HG02623 (cell line): Measurements from ENCODE around the gene ASPHD2.
"Not testable (repeated sequence)": the region's sequence is repeated elsewhere in the genome, so short reads cannot be mapped to it uniquely, and the experiment has no call there.

Experiments used
- ATAC-seq: cut with Tn5 transposase; IDR thresholded peaks from one replicate; pipeline ENCODE4 v1.9.1; 2021; ENCODE audit warnings: moderate library complexity; ENCODE audit not compliant: unreplicated experiment

The ASPHD2 gene, protein sequence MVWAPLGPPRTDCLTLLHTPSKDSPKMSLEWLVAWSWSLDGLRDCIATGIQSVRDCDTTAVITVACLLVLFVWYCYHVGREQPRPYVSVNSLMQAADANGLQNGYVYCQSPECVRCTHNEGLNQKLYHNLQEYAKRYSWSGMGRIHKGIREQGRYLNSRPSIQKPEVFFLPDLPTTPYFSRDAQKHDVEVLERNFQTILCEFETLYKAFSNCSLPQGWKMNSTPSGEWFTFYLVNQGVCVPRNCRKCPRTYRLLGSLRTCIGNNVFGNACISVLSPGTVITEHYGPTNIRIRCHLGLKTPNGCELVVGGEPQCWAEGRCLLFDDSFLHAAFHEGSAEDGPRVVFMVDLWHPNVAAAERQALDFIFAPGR

DNA sequence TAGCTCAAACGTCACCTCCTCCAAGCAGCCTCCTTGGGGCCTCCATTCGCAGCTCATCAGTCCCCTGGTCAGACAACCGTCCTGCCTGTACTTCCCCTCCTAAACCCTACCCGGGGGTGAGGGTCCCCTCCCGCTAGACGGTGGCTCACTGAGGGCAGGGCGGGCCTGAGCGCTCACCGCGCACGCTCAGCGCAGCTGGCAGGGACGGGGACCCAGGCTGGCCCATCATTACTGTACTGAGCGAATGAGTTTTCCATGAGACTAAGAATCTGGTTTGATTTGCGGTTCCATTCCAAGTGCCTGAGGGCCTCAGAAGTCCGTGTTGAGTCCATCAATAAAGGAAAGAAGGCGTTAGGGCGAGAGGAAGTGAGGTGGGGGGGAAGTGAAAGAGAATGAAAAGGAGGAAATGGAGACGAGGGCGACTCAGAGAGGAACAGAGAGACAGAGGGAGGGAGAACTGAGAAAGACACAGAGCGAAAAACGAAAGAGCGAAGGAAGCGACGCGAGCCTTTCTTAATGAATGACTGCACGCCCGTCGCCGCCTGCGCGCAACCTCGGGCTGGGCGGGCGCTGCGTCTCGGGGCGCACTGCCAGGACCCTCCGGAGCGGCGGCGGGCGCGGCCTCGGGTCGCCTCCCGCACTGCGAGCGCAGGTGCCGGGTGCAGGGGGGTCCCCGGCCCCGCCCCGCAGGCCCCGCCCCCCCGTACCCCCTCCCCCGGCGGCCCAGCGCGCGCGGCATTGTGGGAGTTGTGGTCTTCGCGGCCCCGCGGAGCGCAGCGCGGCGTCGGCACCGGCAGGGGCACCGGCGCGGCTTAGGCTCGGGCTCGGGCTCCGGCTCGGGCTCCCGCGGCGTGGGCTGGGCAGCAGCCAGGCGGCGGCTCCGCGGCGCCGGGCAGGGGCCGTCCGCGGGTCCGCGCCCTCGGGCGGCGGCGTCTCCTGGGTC, at the start of gene ASPHD2:
Gene ASPHD2, plus strand, starts transcription at position 746 of the 943 bp plus-strand sequence. CDS start 4,356 bp downstream, outside the sequence.
- peak; percentile 52 for ATAC-seq

DNA sequence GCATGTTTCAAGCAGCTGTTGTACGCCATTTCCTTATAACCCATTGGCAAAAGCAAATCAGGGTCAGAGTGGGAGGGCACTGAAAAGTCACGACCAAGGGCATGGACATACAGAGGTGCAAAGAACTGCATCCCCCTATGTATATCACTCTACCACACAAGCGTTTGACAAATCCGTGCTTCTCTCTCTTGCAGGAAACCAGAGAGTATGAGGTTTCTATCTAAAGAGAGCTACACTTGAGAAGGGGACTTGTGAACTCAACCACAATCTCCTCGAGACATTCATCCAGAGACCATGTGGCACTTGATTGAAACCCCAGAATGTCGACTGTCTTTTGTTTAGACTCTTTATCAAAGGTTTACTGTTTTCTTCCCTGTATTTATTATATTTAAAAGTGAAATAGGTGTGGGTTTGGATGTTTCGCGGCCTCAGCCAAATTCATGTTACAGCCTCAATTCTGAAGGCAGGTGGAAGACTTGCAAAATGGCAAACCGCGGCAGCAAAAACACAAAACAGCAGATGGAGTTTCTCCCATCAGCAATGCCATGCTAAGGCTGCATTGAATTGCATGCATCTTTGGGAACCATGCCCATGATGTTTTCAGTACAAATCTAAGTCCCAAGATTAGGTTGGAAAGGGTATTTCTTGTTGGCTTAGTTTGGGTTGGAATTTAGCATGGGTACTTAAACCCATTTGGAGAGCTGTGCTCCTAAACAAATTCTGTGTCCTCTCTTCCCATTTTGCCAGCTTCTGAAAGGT, 48.8 kb upstream of the ASPHD2 start:
- no peak for ATAC-seq

DNA sequence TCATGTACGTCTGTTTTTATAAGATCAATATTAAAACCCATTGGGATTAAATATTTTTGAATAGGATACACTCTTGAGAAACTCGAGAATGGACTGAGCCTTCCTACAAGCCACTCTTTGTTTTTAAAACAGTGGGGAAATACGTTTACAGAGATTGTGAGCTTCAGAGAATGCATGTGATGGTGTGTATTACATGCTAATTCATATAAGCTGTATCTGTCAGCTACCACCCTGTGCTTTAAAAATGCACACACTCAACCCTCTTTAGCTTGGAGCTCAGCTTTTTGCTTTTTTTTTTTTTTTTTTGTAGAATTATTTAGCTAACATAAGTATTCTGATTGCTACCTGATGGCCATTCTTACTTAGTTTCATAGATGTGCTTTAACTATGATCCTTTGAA, 46.3 kb upstream of the ASPHD2 start:
- no peak for ATAC-seq

DNA sequence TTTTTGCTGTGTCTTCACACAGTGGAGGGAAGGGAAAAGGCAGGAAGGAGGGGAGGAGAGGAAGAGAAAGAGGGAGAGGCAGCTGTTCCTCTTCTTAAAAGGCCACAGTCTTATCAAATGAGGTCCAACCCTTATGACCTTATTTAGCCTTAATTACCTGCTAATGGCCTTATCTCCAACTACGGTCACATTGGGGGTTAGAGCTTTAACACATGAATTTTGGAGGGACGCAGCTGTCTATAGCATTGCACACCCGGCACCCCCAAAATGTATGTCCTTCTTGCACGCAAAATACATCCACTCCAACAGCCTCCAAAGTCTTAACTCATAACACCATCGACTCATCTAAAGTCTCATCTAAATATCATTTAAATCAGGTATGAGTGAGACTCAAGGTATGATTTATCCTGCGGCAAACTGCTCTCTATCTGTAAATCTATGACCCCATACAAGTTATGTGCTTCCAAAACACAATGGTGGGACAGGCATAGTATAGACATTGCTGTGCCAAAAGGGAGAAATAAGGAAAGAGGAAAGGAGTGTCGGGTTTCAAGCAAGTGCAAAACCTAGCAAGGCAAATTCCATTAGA, 45.0 kb upstream of the ASPHD2 start:
- ATAC-seq: no peak

DNA sequence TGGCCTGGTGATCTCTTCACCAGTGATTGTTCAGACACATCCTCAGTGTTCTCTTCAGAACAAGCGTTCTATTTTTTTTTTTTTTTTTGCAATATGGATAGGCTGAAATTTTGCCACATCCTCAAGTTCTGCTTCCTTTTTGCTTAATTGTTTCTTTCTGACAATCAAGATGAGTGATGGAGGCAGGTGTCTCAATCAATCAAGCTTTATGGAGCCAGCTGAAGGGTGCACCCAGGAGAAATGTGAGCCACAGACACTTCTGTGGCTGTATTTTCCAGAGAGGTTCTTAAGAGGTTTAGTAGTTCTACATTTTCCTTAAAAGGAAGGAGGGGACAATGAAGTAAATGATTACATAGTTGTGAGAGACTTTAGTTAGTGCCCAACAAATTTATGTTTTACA, 43.9 kb upstream of the ASPHD2 start:
- no peak for ATAC-seq

DNA sequence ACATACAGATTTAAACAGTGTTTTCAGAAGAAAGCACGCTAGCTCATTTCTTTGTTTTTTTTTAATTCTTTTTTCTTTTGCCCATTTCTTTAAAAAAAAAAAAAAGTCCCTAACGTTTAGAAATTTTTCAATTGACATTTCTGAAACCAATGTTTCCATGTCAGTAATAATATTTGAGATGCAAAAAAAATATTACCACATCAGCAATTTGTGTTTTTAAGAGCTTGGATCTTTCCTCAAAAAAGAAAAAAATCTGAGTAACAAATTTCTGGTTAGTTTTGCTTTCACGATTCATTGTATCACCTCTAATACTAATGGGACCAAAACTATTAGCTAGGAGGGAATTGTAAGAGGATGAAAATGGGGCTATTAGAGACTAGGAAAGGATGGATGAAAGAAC, 39.9 kb upstream of the ASPHD2 start:
- no peak for ATAC-seq

DNA sequence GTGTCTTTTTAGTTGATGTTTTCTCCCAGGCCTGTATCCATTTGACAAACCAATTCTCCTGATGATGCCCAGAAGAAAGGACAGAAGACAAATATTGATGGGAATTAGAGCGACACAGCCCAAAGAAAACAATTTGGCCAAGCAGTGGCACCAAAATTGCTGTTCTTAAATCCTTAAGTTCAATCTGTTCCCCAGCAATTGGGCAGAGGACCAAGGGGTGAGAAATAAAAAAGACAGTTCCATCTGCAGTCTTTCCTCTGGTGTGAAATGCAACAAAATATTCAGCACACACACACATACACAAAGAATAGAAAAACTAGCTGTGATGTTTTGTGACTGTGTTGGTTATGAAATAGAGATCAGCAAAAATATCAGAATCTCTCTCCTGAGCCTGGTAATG, 38.0 kb upstream of the ASPHD2 start:
- ATAC-seq: no peak

DNA sequence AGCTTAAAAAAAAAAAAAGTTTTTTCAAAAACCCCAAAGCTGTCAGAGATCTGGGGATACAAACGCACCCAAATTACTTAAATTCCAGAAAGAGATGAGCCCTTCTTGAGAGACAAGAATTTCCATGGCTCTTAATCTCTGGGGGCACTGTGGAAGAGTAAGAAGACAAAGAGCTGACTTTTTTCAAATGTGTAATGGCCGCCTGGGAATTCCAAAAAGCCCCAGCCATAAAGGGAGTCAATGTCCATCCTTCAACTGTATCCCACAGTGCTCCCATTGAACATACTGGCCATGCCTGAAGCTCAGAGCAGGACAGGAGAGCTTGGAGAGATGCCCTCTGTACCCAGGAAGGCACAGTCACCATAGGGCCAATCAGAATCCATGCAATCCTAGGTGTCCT, 37.4 kb upstream of the ASPHD2 start:
- no peak for ATAC-seq

DNA sequence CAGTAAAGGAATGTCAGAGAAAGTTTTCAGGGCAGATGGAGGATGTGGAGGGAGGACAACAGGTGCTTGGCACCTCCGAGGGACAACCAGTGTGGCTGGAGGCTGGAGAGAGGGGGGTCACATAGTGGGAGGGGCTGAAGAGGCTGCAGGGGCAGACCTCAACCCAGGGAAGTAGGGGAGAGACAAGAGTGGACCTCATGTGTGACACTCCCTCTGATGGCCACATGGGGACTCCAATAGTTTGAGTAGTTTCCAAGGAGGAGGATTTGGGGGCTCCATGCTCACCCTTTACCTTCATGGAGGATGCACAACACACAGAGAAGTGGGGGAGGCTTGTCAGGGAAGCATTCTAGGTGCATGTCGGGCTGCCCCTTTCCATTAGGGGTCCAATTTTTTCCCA, 35.1 kb upstream of the ASPHD2 start:
- ATAC-seq: no peak

DNA sequence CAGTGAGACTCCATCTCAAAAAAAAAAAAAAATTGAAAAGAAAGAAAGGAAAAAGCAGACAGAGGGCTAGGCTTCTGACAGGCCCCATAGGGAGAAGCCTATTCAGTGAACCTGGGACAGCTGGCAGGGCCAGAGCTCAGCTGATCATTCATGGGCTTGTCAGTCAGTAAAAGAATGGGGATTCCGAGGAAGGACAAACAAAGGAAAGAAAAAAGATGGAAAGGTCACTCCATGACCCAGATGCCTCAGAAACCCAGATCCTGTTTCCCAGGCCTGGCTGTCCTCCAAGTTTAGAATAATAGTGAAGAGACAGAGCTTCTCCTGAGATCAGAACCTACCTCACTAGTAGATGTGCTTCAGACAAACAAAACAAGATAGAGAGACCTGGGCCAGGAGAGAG, 34.3 kb upstream of the ASPHD2 start:
- no peak for ATAC-seq

DNA sequence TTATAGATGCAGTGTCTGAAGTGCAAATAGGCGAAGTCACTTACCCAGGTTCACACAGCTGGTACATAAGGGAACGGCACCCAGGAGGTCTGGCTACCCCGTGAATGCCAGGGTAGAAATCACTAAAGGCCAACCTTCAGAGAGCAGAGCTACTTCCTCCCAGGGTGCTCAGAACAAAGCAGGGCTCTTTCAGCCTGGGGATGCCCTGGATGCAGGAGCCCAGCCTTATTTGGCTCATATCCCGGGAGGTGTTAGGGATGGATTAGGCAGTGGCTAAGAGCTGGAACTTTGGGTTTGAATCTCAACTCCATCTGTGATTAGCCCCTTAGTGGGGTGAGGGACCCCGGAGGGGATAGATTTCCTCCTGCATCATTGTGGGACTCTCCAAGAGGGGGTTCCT, 33.1 kb upstream of the ASPHD2 start:
- ATAC-seq: no peak

DNA sequence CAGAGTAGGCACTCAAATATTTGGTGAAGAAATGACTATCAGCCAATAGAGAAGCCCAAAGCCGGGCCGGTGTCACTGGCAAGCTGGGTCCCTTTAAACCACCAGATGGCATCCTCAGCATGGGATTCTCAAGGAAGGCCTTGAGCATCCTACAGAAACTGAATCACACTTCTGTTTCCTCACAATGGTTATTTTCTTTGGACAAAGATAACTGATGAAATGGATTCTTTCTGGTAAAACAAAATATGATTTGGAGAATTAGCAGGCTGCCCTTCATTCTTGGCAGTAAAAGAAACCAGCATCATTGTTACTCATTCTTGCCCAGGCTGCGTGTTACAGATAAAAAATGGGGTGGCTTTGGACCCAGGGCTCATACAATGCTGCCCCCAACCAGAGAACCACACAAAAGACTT, 30.3 kb upstream of the ASPHD2 start:
- no peak for ATAC-seq

DNA sequence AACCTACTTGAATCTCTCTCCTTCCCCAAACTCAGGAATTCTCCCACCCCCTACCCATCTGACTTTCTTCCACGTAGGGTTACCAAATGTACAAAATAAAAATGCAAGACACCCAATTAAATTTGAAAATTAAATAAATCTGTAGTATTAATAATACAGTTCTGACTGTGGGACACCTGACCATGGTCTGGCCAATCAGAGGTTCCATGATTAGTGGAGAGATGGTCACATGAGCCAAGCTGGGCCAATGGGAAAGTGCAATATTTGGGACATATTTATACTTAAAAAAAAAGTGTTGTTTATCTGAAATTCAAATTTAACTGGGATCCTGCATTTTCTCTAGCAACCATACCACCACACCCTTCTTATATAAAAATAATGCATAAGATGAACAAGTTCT, 29.8 kb upstream of the ASPHD2 start:
- no peak for ATAC-seq

DNA sequence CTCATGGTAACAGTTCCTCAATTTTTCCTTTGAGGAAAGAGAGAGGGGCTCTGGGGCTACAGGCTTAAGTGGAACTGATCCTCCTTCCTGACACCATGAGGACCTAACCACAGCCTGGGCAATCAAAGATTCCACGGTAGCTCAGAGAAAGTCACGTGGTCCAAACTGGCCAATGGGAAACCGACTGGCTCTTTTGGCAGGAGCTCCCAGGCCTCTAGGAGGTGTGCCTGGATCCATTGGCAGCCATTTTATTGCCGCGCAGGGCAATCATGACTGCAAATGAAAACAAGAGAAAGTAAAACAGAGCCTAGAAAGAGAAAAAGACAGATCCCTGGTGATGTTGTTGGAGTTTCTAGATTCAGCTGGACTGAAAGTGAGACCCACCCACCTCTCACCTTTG, 27.3 kb upstream of the ASPHD2 start:
- no peak for ATAC-seq

DNA sequence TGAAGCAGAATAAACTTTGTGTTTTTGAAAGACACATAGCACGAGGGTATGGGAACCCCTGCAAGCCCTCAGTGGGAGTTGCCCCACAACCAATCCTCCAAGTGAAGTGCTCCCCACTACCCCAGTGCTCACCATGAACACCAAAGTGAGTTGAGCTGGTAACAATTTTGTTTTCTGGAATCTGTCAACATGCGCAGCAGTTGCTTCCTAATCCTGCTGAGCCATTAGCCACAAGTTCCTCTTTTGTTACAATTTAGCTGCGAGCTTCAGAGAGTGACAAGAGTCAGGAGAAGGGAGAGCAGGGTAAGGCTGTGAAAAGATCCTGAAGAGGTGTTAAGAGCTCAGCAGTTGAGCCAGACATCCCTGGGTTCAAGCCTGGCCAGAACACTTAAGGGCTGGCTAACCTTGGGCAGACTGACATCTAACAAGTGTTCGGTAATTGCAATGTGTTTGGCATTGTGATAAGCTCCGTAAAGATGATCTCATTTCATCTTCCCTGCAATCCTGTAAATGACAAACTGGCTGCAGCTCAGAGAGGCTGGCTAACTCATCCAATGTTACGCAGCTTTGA, 24.1 kb upstream of the ASPHD2 start:
- no peak for ATAC-seq

DNA sequence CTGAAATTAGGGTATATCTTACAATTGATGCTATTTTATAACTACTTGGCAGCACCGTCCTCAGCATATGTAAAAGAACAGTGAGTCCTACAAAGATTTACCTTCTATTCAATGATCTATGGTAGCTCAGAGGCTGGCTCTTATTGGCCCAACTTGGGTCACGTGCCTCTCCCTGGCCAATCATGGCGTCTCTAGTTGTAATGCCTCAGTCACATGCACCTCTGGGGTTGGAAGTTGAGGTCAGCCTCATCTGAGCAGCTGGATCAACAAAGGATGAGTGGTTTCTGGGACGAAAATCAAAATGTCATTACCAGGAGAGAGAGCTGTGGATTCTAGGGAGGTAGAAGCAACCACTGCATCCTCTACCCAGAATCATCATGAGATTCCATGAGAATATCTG, 22.9 kb upstream of the ASPHD2 start:
- ATAC-seq: no peak

DNA sequence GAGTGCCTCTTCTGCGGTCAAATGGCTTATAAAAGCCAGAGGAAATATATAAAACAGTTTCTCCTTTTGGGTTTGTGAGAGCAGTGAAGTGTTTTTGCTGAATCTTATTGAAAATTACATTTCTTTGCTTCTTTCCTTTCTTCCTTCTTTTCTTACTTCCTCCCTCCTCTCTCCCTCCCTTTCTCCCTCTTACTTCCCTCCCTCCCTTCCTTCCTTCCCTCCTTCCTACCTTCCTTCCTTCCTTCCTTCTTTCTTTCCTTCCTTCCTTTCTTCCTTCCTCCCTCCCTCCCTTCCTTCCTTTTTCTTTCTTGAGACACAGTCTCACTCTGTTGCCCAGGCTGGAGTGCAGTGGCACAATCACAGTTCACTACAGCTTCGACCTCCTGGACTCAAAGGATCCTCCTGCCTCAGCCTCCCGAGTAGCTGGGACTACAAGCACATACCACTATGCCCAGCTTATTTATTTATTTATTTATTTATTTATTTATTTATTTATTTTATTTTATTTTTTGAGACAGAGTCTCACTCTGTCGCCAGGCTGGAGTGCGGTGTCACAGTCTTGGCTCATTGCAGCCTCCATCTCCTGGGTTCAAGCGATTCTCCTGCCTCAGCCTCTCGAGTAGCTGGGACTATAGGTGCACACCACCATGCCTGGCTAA, 20.4 kb upstream of the ASPHD2 start:
- not testable (repeated sequence) for ATAC-seq

DNA sequence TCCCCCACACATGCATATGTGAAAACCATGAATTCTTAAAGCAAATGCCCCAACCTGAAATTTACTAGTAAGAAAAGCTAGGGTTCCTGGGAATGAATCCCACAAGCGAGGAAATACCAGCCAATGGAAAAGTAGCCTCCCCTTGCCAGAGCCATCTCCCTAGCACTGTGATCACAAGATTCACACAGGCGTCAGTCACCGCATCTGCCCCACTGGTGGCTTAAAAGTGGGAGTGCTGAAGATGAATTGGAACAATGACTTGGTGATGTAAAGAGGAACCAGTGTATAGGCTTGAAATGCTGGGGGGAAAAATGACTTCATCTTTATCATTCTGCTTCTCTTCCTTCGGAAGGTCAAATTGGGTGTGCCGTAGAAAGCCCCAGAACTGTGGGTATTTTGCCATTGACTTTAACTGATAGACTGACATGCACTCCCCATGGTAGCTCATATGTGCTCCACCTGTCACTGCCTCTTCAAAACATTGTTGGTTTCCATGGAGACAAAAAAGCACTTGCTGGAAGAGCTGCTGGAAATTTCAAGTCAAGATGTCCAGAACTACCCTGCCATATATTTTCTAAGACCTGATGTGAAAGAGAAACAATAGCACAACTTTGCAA, 19.2 kb upstream of the ASPHD2 start:
- no peak for ATAC-seq

DNA sequence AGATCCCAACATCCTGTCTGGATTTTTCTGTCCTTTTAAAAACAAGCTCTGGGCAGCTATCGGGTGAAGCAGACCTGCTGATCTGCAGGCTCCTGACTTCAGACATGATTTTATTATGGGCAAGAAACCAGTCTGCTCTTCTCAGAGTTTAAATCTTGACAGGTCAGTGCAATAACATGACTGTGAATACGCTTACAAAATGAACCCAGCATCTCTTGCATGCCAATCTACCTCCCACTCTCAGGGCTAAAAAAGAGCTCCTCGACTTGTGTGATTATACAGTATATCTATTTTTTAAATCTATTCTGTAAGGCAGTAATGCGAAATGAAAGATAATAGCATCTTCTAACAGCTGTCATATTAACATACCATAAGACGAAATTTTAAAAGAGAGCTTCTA, 18.7 kb upstream of the ASPHD2 start:
- ATAC-seq: no peak

DNA sequence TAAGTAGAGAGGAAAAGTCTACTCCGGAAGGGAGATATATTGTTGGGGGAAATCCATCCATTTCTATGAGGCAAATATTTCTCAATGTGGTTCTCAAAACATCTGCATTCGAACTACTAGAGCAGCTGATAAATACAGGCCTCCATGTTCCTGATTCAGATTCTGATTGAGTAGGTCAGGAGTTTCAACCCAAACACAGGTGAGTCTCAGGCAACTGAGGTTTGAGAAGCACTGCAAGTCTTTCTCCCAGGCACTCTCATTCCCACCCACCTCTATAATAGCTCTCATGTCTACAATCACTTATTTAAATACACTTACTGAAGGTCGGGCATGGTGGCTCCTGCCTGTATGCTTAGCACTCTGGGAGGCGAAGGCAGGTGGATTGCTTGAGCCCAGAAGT, 14.7 kb upstream of the ASPHD2 start:
- no peak for ATAC-seq
